OCI-LY3 (cell line): ENCODE results near the gene ERVFRD-1.

Source experiments
- CTCF ChIP-seq: fragments of 200-600, 300-600 bp; sonication (generic); IDR thresholded peaks from 2 replicates; pipeline ENCODE4 v1.5.1; 2014; ENCODE audit warnings: antibody characterized with exemption, low read length, low read depth
- EZH2phosphoT487 ChIP-seq: fragments of 200-600 bp; shearing (Covaris generic); IDR thresholded peaks from 2 replicates; pipeline ENCODE4 v1.6.1; 2018; ENCODE audit warnings: antibody characterized with exemption, mixed run types, low read depth

- no peak for TF ChIP-seq CTCF
- no peak for TF ChIP-seq EZH2phosphoT487
Measured at GRCh38 chr6:11072101-11072500, 39.4 kb downstream of the ERVFRD-1 start.
